Measurements from ENCODE around the gene CHMP5. TPM values are rescaled to one million over a fixed set of nuclear protein-coding genes. Genes with fewer than 3 reads are reported as not detected.

Gene CHMP5
- total RNA-seq, 1 donor from 2014 or later, result 77.8 TPM

- no peak for ATAC-seq
These were observed 28.3 kb upstream of the CHMP5 start for GRCh38 chr9:33236571-33236970.

DNA sequence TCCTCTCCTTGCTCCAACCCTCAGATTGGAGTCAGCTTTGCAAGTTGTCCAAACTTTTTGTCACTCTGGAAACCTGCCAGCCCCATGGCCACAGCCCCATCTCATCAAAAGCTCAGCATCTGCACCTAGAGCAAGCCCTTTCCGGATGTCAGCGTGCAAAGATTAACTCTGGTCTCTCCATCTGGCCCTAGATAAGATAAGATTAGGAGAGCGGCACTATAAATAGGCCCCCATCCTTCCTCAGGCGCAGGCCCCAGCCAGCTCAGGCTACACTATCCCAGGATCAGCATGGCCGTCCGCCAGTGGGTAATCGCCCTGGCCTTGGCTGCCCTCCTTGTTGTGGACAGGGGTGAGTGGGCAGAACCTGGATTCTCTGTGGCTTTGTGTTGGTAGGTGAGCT is 24.9 kb upstream of the CHMP5 start, which contains the start of gene SPINK4:
TSS of gene SPINK4 (plus strand) at position 247 of the 400 bp plus-strand sequence. CDS start at position 289, 42 bp downstream.
- ATAC-seq (peak; percentile 15), DNase-seq (no peak)
- no peaks in the 10 kb centered on the region for H3K4me1 ChIP-seq
- intact Hi-C loops (cut with DNase I), result no loop called here
- no peak for TF ChIP-seq CTCF (IDR thresholded peaks at IDR 0.05)
- no peak within 1 kb of the TSS for H3K4me3 ChIP-seq
- H3K36me3 ChIP-seq, result no peaks in the 10 kb centered on the region
- no peaks in the 10 kb centered on the region for H3K27me3 ChIP-seq
- no peak within 1 kb of the TSS for H3K27ac ChIP-seq
- no peaks in the 10 kb centered on the region for H3K9me3 ChIP-seq

More at GRCh38 chr9:33236571-33236970, 28.3 kb upstream of the CHMP5 start:
- H3K27me3 ChIP-seq, result no peaks in the 10 kb centered on the region
- no peak for DNase-seq
- intact Hi-C loops (cut with DNase I), result no loop called here
- no peak for TF ChIP-seq CTCF (IDR thresholded peaks at IDR 0.05)
- no peak overlapping the region for H3K27ac ChIP-seq
- no peaks in the 10 kb centered on the region for H3K4me1 ChIP-seq
- H3K36me3 ChIP-seq, result no peaks in the 10 kb centered on the region
- H3K4me3 ChIP-seq, result no peak overlapping the region
- H3K9me3 ChIP-seq, result no peaks in the 10 kb centered on the region

GRCh38 chr9:33241298-33241697 is 23.6 kb upstream of the CHMP5 start:
- TF ChIP-seq CTCF (IDR thresholded peaks at IDR 0.05), result no peak
- ATAC-seq (no peak), DNase-seq (no peak)
- Histone ChIP-seq H3K36me3 (no peaks in the 10 kb centered on the region), H3K27ac (no peak overlapping the region), H3K9me3 (no peaks in the 10 kb centered on the region), H3K27me3 (no peaks in the 10 kb centered on the region), H3K4me3 (no peak overlapping the region), H3K4me1 (no peaks in the 10 kb centered on the region)
- intact Hi-C loops (cut with DNase I), result no loop called here

GRCh38 chr9:33242609-33243134 is 22.2 kb upstream of the CHMP5 start:
- no peak for ATAC-seq
- DNase-seq, result no peak
- no peaks in the 10 kb centered on the region for H3K9me3 ChIP-seq
- H3K27me3 ChIP-seq, result no peaks in the 10 kb centered on the region
- intact Hi-C loops (cut with DNase I), result no loop called here
- H3K4me1 ChIP-seq, result no peaks in the 10 kb centered on the region
- no peaks in the 10 kb centered on the region for H3K36me3 ChIP-seq
- no peak overlapping the region for H3K27ac ChIP-seq
- H3K4me3 ChIP-seq, result no peak overlapping the region
- TF ChIP-seq CTCF (IDR thresholded peaks at IDR 0.05), result no peak

GRCh38 chr9:33244137-33244784 is 20.6 kb upstream of the CHMP5 start:
- intact Hi-C loops (cut with DNase I), result no loop called here
- DNase-seq (peak; percentile 20), ATAC-seq (no peak)

More at GRCh38 chr9:33244137-33244784, 20.6 kb upstream of the CHMP5 start:
- Histone ChIP-seq H3K27ac (no peak overlapping the region), H3K4me1 (no peaks in the 10 kb centered on the region), H3K36me3 (no peaks in the 10 kb centered on the region), H3K4me3 (no peak overlapping the region), H3K9me3 (no peaks in the 10 kb centered on the region), H3K27me3 (no peaks in the 10 kb centered on the region)
- TF ChIP-seq CTCF (IDR thresholded peaks at IDR 0.05), result no peak

Measured in upper lobe of right lung (tissue), 1 donor.